Activated T-cell treated with anti-CD3 and anti-CD28 coated beads for 24 hours (primary cell): Measurements from ENCODE around the gene GABBR2.

Source experiments
- DNase-seq: peaks from one replicate; pipeline ENCODE4 v3.0.0-alpha.2; 2020; ENCODE audit warnings: low read depth

The GABBR2 gene

GRCh38 chr9:98627296-98627695 lies 81.4 kb downstream of the GABBR2 start:
- DNase-seq, result no peak

GRCh38 chr9:98625728-98626127 lies 83.0 kb downstream of the GABBR2 start:
- DNase-seq, result no peak

- DNase-seq, result no peak
These were observed 88.9 kb downstream of the GABBR2 start for GRCh38 chr9:98619788-98620187.

- no peak for DNase-seq
These were observed 93.1 kb downstream of the GABBR2 start for GRCh38 chr9:98615633-98616032.

GRCh38 chr9:98614941-98615340 lies 93.8 kb downstream of the GABBR2 start:
- DNase-seq, result no peak

GRCh38 chr9:98612061-98612752 lies 96.5 kb downstream of the GABBR2 start:
- no peak for DNase-seq

GRCh38 chr9:98611319-98611718 lies 97.4 kb downstream of the GABBR2 start:
- no peak for DNase-seq

GRCh38 chr9:98610711-98611110 lies 98.0 kb downstream of the GABBR2 start:
- no peak for DNase-seq

- DNase-seq, result no peak
These were observed 98.5 kb downstream of the GABBR2 start for GRCh38 chr9:98610211-98610610.

GRCh38 chr9:98609646-98610045 lies 99.1 kb downstream of the GABBR2 start:
- no peak for DNase-seq

- no peak for DNase-seq
These were observed 100.9 kb downstream of the GABBR2 start for GRCh38 chr9:98607787-98608186.

- no peak for DNase-seq
These were observed 101.6 kb downstream of the GABBR2 start for GRCh38 chr9:98607152-98607551.

- no peak for DNase-seq
These were observed 102.0 kb downstream of the GABBR2 start for GRCh38 chr9:98606730-98607129.

- no peak for DNase-seq
These were observed 103.6 kb downstream of the GABBR2 start for GRCh38 chr9:98605116-98605515.

- no peak for DNase-seq
These were observed 104.8 kb downstream of the GABBR2 start for GRCh38 chr9:98603821-98604383.

- DNase-seq, result no peak
These were observed 105.8 kb downstream of the GABBR2 start for GRCh38 chr9:98602839-98603500.

- no peak for DNase-seq
These were observed 108.1 kb downstream of the GABBR2 start for GRCh38 chr9:98600631-98601030.

- DNase-seq, result no peak
These were observed 109.0 kb downstream of the GABBR2 start for GRCh38 chr9:98599566-98600216.

GRCh38 chr9:98598861-98599260 lies 109.9 kb downstream of the GABBR2 start:
- no peak for DNase-seq

GRCh38 chr9:98597236-98597771 lies 111.4 kb downstream of the GABBR2 start:
- DNase-seq, result no peak

GRCh38 chr9:98596486-98596885 lies 112.2 kb downstream of the GABBR2 start:
- no peak for DNase-seq

GRCh38 chr9:98594546-98595160 lies 114.1 kb downstream of the GABBR2 start:
- DNase-seq, result no peak
